IMR-90 (cell line): ENCODE measurements around the gene CDH13. TPM values are rescaled to one million over a fixed set of nuclear protein-coding genes. Genes with fewer than 3 reads are reported as not detected.

Source experiments
- ATAC-seq: fragments of 200-7000 bp; cut with Tn5 transposase; 2 replicates; pipeline ENCODE4 v1.9.1; 2020; ENCODE audit warnings: low read depth, mild to moderate bottlenecking, moderate library complexity
- BruUV-seq: library from RNA; stranded (reverse); fragments of 400-500 nt; replicated peaks from 2 replicates; lab custom pipeline; 2021; lab: Mats Ljungman, UMichigan
- CTCF ChIA-PET: fragments of 300-600 bp; formaldehyde crosslinking; extraction: SDS; loops from one replicate; lab custom pipeline; 2021; ENCODE audit warnings: antibody characterized with exemption; lab: Yijun Ruan, JAX
- POLR2A ChIA-PET: fragments of 300-600 bp; sonication (Branson Sonifier 250); formaldehyde crosslinking; loops from one replicate; lab custom pipeline; 2022; ENCODE audit warnings: antibody characterized with exemption; ENCODE audit not compliant: unreplicated experiment; lab: Charles Lee
- DNase-seq: peaks from one replicate; pipeline ENCODE4 v3.0.0; 2013
- H2AFZ ChIP-seq: replicated peaks from 2 replicates; pipeline ENCODE3; 2013; ENCODE audit warnings: low read length, mild to moderate bottlenecking; ENCODE audit not compliant: poor library complexity
- H2AK5ac ChIP-seq: 2 replicates; pipeline ENCODE4 v1.6.1; 2013; ENCODE audit warnings: low read depth, low read length, inconsistent platforms
- H2AK9ac ChIP-seq: replicated peaks from 2 replicates; pipeline ENCODE3; 2013; ENCODE audit warnings: mild to moderate bottlenecking, low read depth, low read length, moderate library complexity; ENCODE audit not compliant: poor library complexity
- H2BK120ac ChIP-seq: 2 replicates; pipeline ENCODE4 v1.6.1; 2013; ENCODE audit warnings: low read depth, low read length, inconsistent platforms
- H2BK15ac ChIP-seq: 3 replicates; pipeline ENCODE4 v1.6.1; 2013; ENCODE audit warnings: low read depth, low read length, inconsistent platforms
- H2BK20ac ChIP-seq: 2 replicates; pipeline ENCODE4 v1.6.1; 2013; ENCODE audit warnings: low read depth, mild to moderate bottlenecking, inconsistent platforms, low read length, moderate library complexity
- H2BK5ac ChIP-seq: 2 replicates; pipeline ENCODE4 v1.6.1; 2013; ENCODE audit warnings: mild to moderate bottlenecking, low read depth, low read length, inconsistent platforms; ENCODE audit not compliant: poor library complexity, severe bottlenecking
- H3K14ac ChIP-seq: replicated peaks from 2 replicates; pipeline ENCODE4 v1.6.1; 2013; ENCODE audit warnings: low read depth, low read length, inconsistent platforms
- H3K18ac ChIP-seq: 2 replicates; pipeline ENCODE4 v1.6.1; 2013; ENCODE audit warnings: low read depth, low read length, control low read depth
- H3K23ac ChIP-seq: 2 replicates; pipeline ENCODE4 v1.6.1; 2013; ENCODE audit warnings: low read depth, low read length, inconsistent platforms
- H3K27ac ChIP-seq: 2 replicates; pipeline ENCODE4 v1.5.1; 2013; ENCODE audit warnings: mild to moderate bottlenecking, control low read depth, low read length; ENCODE audit not compliant: insufficient read depth
- H3K27me3 ChIP-seq: 2 replicates; pipeline ENCODE4 v1.6.1; 2013; ENCODE audit warnings: low read length; ENCODE audit not compliant: control insufficient read depth, insufficient read depth
- H3K36me3 ChIP-seq: 2 replicates; pipeline ENCODE4 v1.6.1; 2013; ENCODE audit warnings: low read length, mixed read lengths; ENCODE audit not compliant: control insufficient read depth, insufficient read depth
- H3K4ac ChIP-seq: 2 replicates; pipeline ENCODE4 v1.6.1; 2013; ENCODE audit warnings: low read depth, low read length, inconsistent platforms
- H3K4me1 ChIP-seq: 2 replicates; pipeline ENCODE4 v1.6.1; 2013; ENCODE audit warnings: low read length, mixed read lengths; ENCODE audit not compliant: control insufficient read depth, insufficient read depth
- H3K4me2 ChIP-seq: 2 replicates; pipeline ENCODE4 v1.6.1; 2013; ENCODE audit warnings: low read depth, mild to moderate bottlenecking, control low read depth, low read length, moderate library complexity
- H3K4me3 ChIP-seq: 2 replicates; pipeline ENCODE4 v1.5.1; 2013; ENCODE audit warnings: low read depth, mild to moderate bottlenecking, control low read depth, low read length, moderate library complexity; ENCODE audit not compliant: insufficient read depth
- H3K56ac ChIP-seq: 2 replicates; pipeline ENCODE4 v1.6.1; 2013; ENCODE audit warnings: low read length, inconsistent platforms; ENCODE audit not compliant: insufficient read depth; ENCODE audit errors: extremely low read depth
- H3K79me1 ChIP-seq, 2 experiments: 2 replicates each; pipeline ENCODE4 v1.6.1; 2013; ENCODE audit warnings: low read length in 2 of 2, inconsistent platforms in 1 of 2, low read depth in 1 of 2
- H3K9ac ChIP-seq: 2 replicates; pipeline ENCODE4 v1.6.1; 2013; ENCODE audit warnings: low read depth, low read length, control low read depth
- H3K9me1 ChIP-seq: 2 replicates; pipeline ENCODE4 v1.6.1; 2013; ENCODE audit warnings: low read length, inconsistent platforms; ENCODE audit not compliant: insufficient read depth
- H3K9me3 ChIP-seq: 2 replicates; pipeline ENCODE4 v1.6.1; 2013; ENCODE audit warnings: low read length; ENCODE audit not compliant: control insufficient read depth, insufficient read depth
- H4K20me1 ChIP-seq: 2 replicates; pipeline ENCODE4 v1.6.1; 2013; ENCODE audit warnings: low read length, inconsistent platforms; ENCODE audit not compliant: insufficient read depth
- H4K5ac ChIP-seq: 2 replicates; pipeline ENCODE4 v1.6.1; 2013; ENCODE audit warnings: mild to moderate bottlenecking, low read depth, low read length, control low read depth
- H4K8ac ChIP-seq, 2 experiments: 2 replicates each; pipeline ENCODE4 v1.6.1; 2013; ENCODE audit warnings: low read depth in 2 of 2, low read length in 2 of 2, control low read depth in 1 of 2, inconsistent platforms in 1 of 2
- H4K91ac ChIP-seq: 2 replicates; pipeline ENCODE4 v1.6.1; 2013; ENCODE audit warnings: low read depth, low read length, inconsistent platforms; ENCODE audit not compliant: insufficient read depth
- CHD1 ChIP-seq: IDR thresholded peaks from 2 replicates; pipeline ENCODE4 v1.6.1; 2012; ENCODE audit warnings: low read depth, low read length, improper control_type of control experiment
- MAFK ChIP-seq: IDR thresholded peaks from 2 replicates; pipeline ENCODE4 v1.6.1; 2012; ENCODE audit warnings: low read depth, low read length, improper control_type of control experiment
- MAZ ChIP-seq: IDR thresholded peaks from 2 replicates; pipeline ENCODE4 v1.6.1; 2012; ENCODE audit warnings: low read depth, mild to moderate bottlenecking, low read length, improper control_type of control experiment, moderate library complexity, borderline replicate concordance
- POLR2A ChIP-seq: IDR thresholded peaks from 2 replicates; pipeline ENCODE4 v1.6.1; 2012; ENCODE audit warnings: mild to moderate bottlenecking, low read depth, low read length
- RAD21 ChIP-seq: IDR thresholded peaks from 2 replicates; pipeline ENCODE4 v1.6.1; 2012; ENCODE audit warnings: low read length, improper control_type of control experiment
- RCOR1 ChIP-seq: IDR thresholded peaks from 2 replicates; pipeline ENCODE4 v1.6.1; 2012; ENCODE audit warnings: mild to moderate bottlenecking, low read length, improper control_type of control experiment; ENCODE audit not compliant: insufficient replicate concordance
- SMC3 ChIP-seq: fragments of 150-350 bp; IDR thresholded peaks from 2 replicates; pipeline ENCODE4 v1.6.1; 2016; ENCODE audit warnings: low read depth, mild to moderate bottlenecking, antibody characterized with exemption, low read length, moderate library complexity
- USF2 ChIP-seq: fragments of 150-350 bp; IDR thresholded peaks from 2 replicates; pipeline ENCODE4 v1.6.1; 2017; ENCODE audit warnings: mild to moderate bottlenecking, antibody characterized with exemption, low read length, low read depth
- WGBS, 2 experiments: methylation state at CpG; one replicate each; pipeline versions ENCODE4 v1.1.5 to v1.1.7; 2013; ENCODE audit warnings: missing lambda C conversion rate in 2 of 2; ENCODE audit not compliant: insufficient read length in 1 of 2; ENCODE audit errors: extremely low coverage in 2 of 2; 5-methylcytosine and 5-hydroxymethylcytosine counted together
- dilution Hi-C: fragments of 300-500 bp; cut with HindIII; formaldehyde crosslinking; loops from one replicate; pipeline ENCODE4 v1.14.3; 2018; ENCODE audit warnings: low sequenced_read_pairs; ENCODE audit not compliant: unreplicated experiment
- in situ Hi-C: fragments of 300-500 bp; cut with MboI; formaldehyde crosslinking; loops from 3 replicates; pipeline ENCODE4 v1.14.3; 2019; ENCODE audit warnings: low sequenced_read_pairs, inconsistent platforms, mixed read lengths
- intact Hi-C: fragments of 100-400 bp; cut with micrococcal nuclease; formaldehyde crosslinking; loops from 2 replicates; pipeline ENCODE4 v1.10.0; 2022
- polyA plus RNA-seq, 3 experiments: library from polyadenylated mRNA; depleted of rRNA; stranded (reverse); fragments of >200 nt; gene quantifications; 2 replicates each; pipeline ENCODE4 v1.2.3, GENCODE V29; 2012; ENCODE audit warnings: low replicate concordance in 1 of 3
- total RNA-seq: library from RNA; depleted of rRNA; stranded (reverse); fragments of >200 nt; gene quantifications from 2 replicates; pipeline ENCODE4 v1.2.3, GENCODE V29; 2012
- TF ChIP-seq, protein P1 (sequence below): conservative IDR thresholded peaks from 2 replicates; pipeline ENCODE4 v1.5.1; 2012; ENCODE audit warnings: mild to moderate bottlenecking, low read depth, low read length, improper control_type of control experiment

Gene CDH13
- total and polyA plus RNA-seq, 2 of the 4 experiments (the other 2 are of a cell fraction), result 61.6 to 74.7 TPM

DNA sequence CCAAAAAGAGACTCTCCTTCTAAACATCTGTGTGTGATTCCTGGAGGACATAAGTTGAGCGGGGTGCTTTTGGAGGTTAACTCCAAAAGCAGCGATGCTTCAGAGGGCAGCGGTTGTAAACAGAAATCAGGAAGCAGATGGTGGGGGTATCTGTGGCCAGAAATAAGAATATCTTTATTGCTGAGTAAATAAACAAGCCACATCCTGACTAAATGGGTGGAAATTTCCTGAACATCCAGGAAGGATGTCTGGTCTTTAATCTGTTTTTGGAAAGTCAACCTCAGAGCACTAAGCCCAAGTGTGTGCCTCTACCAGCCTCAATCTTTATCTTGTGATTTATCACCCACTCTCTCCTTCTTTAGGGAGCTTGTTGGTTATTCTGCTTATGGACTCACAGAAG lies 123.3 kb downstream of the CDH13 start:
- dilution Hi-C loops, result no loop called here
- peak; percentile 23 for DNase-seq
- CTCF ChIA-PET, result interaction anchor here (1.3 kb wide), 1 partner anchor 27 kb away, joined by 4 read pairs; no protein-coding TSS in a partner anchor

More for the DNA sequence above, 123.3 kb downstream of the CDH13 start:
- no peaks in the 10 kb centered on the region for H3K36me3 ChIP-seq
- no peak overlapping the region for H2BK20ac ChIP-seq
- H3K79me1 ChIP-seq, result peaks cover 0 to 39% of the 10 kb centered on the region in 2 experiments; a peak in 2 of 4 replicates
- H2BK5ac ChIP-seq, result no peak overlapping the region
- no peak overlapping the region for H2BK120ac ChIP-seq
- H3K4ac ChIP-seq, result no peak overlapping the region
- H2BK15ac ChIP-seq, result no peak overlapping the region
- no peak overlapping the region for H2AK9ac ChIP-seq
- no peak overlapping the region for H4K91ac ChIP-seq
- no peak overlapping the region; the same call in 1 of the 2 replicates for H2AK5ac ChIP-seq
- no peak overlapping the region for H4K8ac ChIP-seq
- no peak overlapping the region for H3K4me3 ChIP-seq
- no peak overlapping the region for H3K4me2 ChIP-seq
- H3K56ac ChIP-seq, result no peak overlapping the region
- H2AFZ ChIP-seq, result no peak overlapping the region
- no peak for ATAC-seq
- H3K18ac ChIP-seq, result no peak overlapping the region
- peak overlapping the region; percentile 13; the same call in 1 of the 2 replicates for H3K23ac ChIP-seq
- H3K4me1 ChIP-seq, result peaks cover 2% of the 10 kb centered on the region; the same call in 1 of the 2 replicates
- intact Hi-C loops (no loop called here), in situ Hi-C loops (no loop called here)
- no TSS peak for BruUV-seq
- peaks cover 5% of the 10 kb centered on the region; the same call in 1 of the 2 replicates for H3K9me1 ChIP-seq
- no peak overlapping the region for H4K5ac ChIP-seq
- TF ChIP-seq SMC3 (no peak), RAD21 (no peak), MAFK (no peak), RCOR1 (no peak), POLR2A (no peak), MAZ (no peak), USF2 (no peak), CHD1 (no peak)
- TF ChIP-seq, protein P1, sequence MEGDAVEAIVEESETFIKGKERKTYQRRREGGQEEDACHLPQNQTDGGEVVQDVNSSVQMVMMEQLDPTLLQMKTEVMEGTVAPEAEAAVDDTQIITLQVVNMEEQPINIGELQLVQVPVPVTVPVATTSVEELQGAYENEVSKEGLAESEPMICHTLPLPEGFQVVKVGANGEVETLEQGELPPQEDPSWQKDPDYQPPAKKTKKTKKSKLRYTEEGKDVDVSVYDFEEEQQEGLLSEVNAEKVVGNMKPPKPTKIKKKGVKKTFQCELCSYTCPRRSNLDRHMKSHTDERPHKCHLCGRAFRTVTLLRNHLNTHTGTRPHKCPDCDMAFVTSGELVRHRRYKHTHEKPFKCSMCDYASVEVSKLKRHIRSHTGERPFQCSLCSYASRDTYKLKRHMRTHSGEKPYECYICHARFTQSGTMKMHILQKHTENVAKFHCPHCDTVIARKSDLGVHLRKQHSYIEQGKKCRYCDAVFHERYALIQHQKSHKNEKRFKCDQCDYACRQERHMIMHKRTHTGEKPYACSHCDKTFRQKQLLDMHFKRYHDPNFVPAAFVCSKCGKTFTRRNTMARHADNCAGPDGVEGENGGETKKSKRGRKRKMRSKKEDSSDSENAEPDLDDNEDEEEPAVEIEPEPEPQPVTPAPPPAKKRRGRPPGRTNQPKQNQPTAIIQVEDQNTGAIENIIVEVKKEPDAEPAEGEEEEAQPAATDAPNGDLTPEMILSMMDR, result no peak
- no peak overlapping the region for H3K9ac ChIP-seq
- H3K14ac ChIP-seq, result no peak overlapping the region
- H3K27me3 ChIP-seq, result no peaks in the 10 kb centered on the region
- H3K9me3 ChIP-seq, result no peaks in the 10 kb centered on the region
- POLR2A ChIA-PET, result no interaction called here
- no CpG with 5 or more reads among the region's 3 CpGs for WGBS, 2 experiments
- no peaks in the 10 kb centered on the region for H4K20me1 ChIP-seq
- no peak overlapping the region for H3K27ac ChIP-seq
